GM12864 (cell line): ENCODE measurements around the gene ACSF3.

ENCODE experiments used
- DNase-seq: peaks from one replicate; pipeline ENCODE4 v3.0.0-alpha.2; 2011; ENCODE audit warnings: low read depth
- H3K4me3 ChIP-seq: 2 replicates; pipeline ENCODE4 v1.5.1; 2011; ENCODE audit warnings: mild to moderate bottlenecking, low read depth, low read length, control low read depth
- CTCF ChIP-seq: IDR thresholded peaks from 2 replicates; pipeline ENCODE4 v1.5.1; 2011; ENCODE audit warnings: low read depth, mild to moderate bottlenecking, moderate library complexity, low read length, control low read depth, inconsistent platforms; ENCODE audit errors: missing control alignments

ACSF3 gene

GRCh38 chr16:89135971-89136765 lies 42.5 kb downstream of the ACSF3 start:
- DNase-seq = no peak
- H3K4me3 ChIP-seq = no peak overlapping the region
- TF ChIP-seq CTCF = no peak

GRCh38 chr16:89136931-89137330 lies 43.3 kb downstream of the ACSF3 start:
- no peak for TF ChIP-seq CTCF
- no peak overlapping the region for H3K4me3 ChIP-seq
- no peak for DNase-seq

GRCh38 chr16:89137666-89138512 lies 44.2 kb downstream of the ACSF3 start:
- no peak for TF ChIP-seq CTCF
- DNase-seq = no peak
- no peak overlapping the region for H3K4me3 ChIP-seq

GRCh38 chr16:89138513-89138795 lies 44.8 kb downstream of the ACSF3 start:
- no peak overlapping the region for H3K4me3 ChIP-seq
- no peak for DNase-seq
- no peak for TF ChIP-seq CTCF

GRCh38 chr16:89138843-89139520 lies 45.3 kb downstream of the ACSF3 start:
- no peak for DNase-seq
- no peak overlapping the region for H3K4me3 ChIP-seq
- no peak for TF ChIP-seq CTCF

- no peak for TF ChIP-seq CTCF
- DNase-seq = no peak
- no peak overlapping the region for H3K4me3 ChIP-seq
Measured at GRCh38 chr16:89139907-89140361, 46.3 kb downstream of the ACSF3 start.
